Activated T-helper 2 cell treated with anti-CD3 and anti-CD28 coated beads, Interferon-gamma antibody, Interleukin-2, Interleukin-4, amounts not matched to agents 10 μg/mL and 5 μg/mL and 100 μg/mL, durations not matched to agents 14 hours and 24 hours and 36 hours (primary cell): ENCODE measurements around the gene ZFP64. TPM values are rescaled to one million over a fixed set of nuclear protein-coding genes. Genes with fewer than 3 reads are reported as not detected.
A peak's percentile ranks its signal among the peaks of the same experiment; 100 is the strongest.

Source experiments
- DNase-seq: peaks from one replicate; pipeline ENCODE4 v3.0.0; 2021; ENCODE audit warnings: low spot score
- H3K27ac Mint-ChIP-seq: one replicate; pipeline ENCODE4 v1.8.0; 2021; ENCODE audit warnings: mixed read lengths
- H3K27me3 Mint-ChIP-seq: one replicate; pipeline ENCODE4 v1.8.0; 2021; ENCODE audit warnings: low read depth, mixed read lengths
- H3K36me3 Mint-ChIP-seq: one replicate; pipeline ENCODE4 v1.8.0; 2021; ENCODE audit warnings: low read depth, mixed read lengths
- H3K4me1 Mint-ChIP-seq: one replicate; pipeline ENCODE4 v1.8.0; 2021; ENCODE audit warnings: low read depth, mixed read lengths
- H3K4me3 Mint-ChIP-seq: one replicate; pipeline ENCODE4 v1.8.0; 2021; ENCODE audit warnings: low read depth, mild to moderate bottlenecking, moderate library complexity, mixed read lengths
- H3K9me3 Mint-ChIP-seq: one replicate; pipeline ENCODE4 v1.8.0; 2021; ENCODE audit warnings: mixed read lengths
- intact Hi-C: fragments of 100-400 bp; cut with micrococcal nuclease; formaldehyde crosslinking; loops from one replicate; pipeline ENCODE4 v1.15.1; 2023
- total RNA-seq: library from RNA; stranded (reverse); gene quantifications from 2 replicates; pipeline ENCODE4 v1.2.3, GENCODE V29; 2022

ZFP64 gene
- total RNA-seq, 1 donor from 2014 or later = 11.3 TPM

GRCh38 chr20:52167232-52167840 lies 24.2 kb downstream of the ZFP64 start:
- H3K4me3 Mint-ChIP-seq = no peak overlapping the region
- H3K36me3 Mint-ChIP-seq = peaks cover 26% of the 10 kb centered on the region
- DNase-seq = no peak
- no peak overlapping the region for H3K27ac Mint-ChIP-seq
- H3K27me3 Mint-ChIP-seq = no peaks in the 10 kb centered on the region
- no peaks in the 10 kb centered on the region for H3K9me3 Mint-ChIP-seq
- intact Hi-C loops = no loop called here
- H3K4me1 Mint-ChIP-seq = peaks cover 7% of the 10 kb centered on the region

- Mint-ChIP-seq H3K4me1 (peaks cover 7% of the 10 kb centered on the region), H3K27ac (no peak overlapping the region), H3K4me3 (no peak overlapping the region), H3K27me3 (no peaks in the 10 kb centered on the region), H3K36me3 (peaks cover 31% of the 10 kb centered on the region), H3K9me3 (no peaks in the 10 kb centered on the region)
- no peak for DNase-seq
- intact Hi-C loops = no loop called here
Measured at GRCh38 chr20:52166150-52166549, 25.4 kb downstream of the ZFP64 start.

GRCh38 chr20:52160621-52161204 lies 30.9 kb downstream of the ZFP64 start:
- no peak for DNase-seq
- peaks cover 4% of the 10 kb centered on the region for H3K9me3 Mint-ChIP-seq
- intact Hi-C loops = no loop called here
- no peaks in the 10 kb centered on the region for H3K27me3 Mint-ChIP-seq
- no peak overlapping the region for H3K27ac Mint-ChIP-seq
- peaks cover 64% of the 10 kb centered on the region for H3K36me3 Mint-ChIP-seq
- no peak overlapping the region for H3K4me3 Mint-ChIP-seq
- H3K4me1 Mint-ChIP-seq = peaks cover 2% of the 10 kb centered on the region

- no peak overlapping the region for H3K4me3 Mint-ChIP-seq
- H3K36me3 Mint-ChIP-seq = peaks cover 62% of the 10 kb centered on the region
- intact Hi-C loops = no loop called here
- no peak overlapping the region for H3K27ac Mint-ChIP-seq
- H3K27me3 Mint-ChIP-seq = no peaks in the 10 kb centered on the region
- H3K4me1 Mint-ChIP-seq = peaks cover 2% of the 10 kb centered on the region
- peaks cover 4% of the 10 kb centered on the region for H3K9me3 Mint-ChIP-seq
- no peak for DNase-seq
Measured at GRCh38 chr20:52160049-52160570, 31.5 kb downstream of the ZFP64 start.

GRCh38 chr20:52154575-52154974 lies 37.0 kb downstream of the ZFP64 start:
- peaks cover 4% of the 10 kb centered on the region for H3K9me3 Mint-ChIP-seq
- peaks cover 37% of the 10 kb centered on the region for H3K36me3 Mint-ChIP-seq
- peaks cover 2% of the 10 kb centered on the region for H3K4me1 Mint-ChIP-seq
- intact Hi-C loops = no loop called here
- H3K27me3 Mint-ChIP-seq = no peaks in the 10 kb centered on the region
- no peak overlapping the region for H3K4me3 Mint-ChIP-seq
- no peak for DNase-seq
- no peak overlapping the region for H3K27ac Mint-ChIP-seq

GRCh38 chr20:52153896-52154295 lies 37.7 kb downstream of the ZFP64 start:
- Mint-ChIP-seq H3K36me3 (peaks cover 32% of the 10 kb centered on the region), H3K27ac (no peak overlapping the region), H3K4me3 (no peak overlapping the region), H3K27me3 (no peaks in the 10 kb centered on the region), H3K4me1 (peaks cover 2% of the 10 kb centered on the region), H3K9me3 (peaks cover 4% of the 10 kb centered on the region)
- intact Hi-C loops = no loop called here
- DNase-seq = no peak

GRCh38 chr20:52152921-52153320 lies 38.7 kb downstream of the ZFP64 start:
- peaks cover 2% of the 10 kb centered on the region for H3K4me1 Mint-ChIP-seq
- no peak overlapping the region for H3K27ac Mint-ChIP-seq
- no peaks in the 10 kb centered on the region for H3K27me3 Mint-ChIP-seq
- H3K9me3 Mint-ChIP-seq = no peaks in the 10 kb centered on the region
- peaks cover 24% of the 10 kb centered on the region for H3K36me3 Mint-ChIP-seq
- intact Hi-C loops = no loop called here
- no peak for DNase-seq
- H3K4me3 Mint-ChIP-seq = no peak overlapping the region

- H3K36me3 Mint-ChIP-seq = peaks cover 20% of the 10 kb centered on the region
- peaks cover 2% of the 10 kb centered on the region for H3K4me1 Mint-ChIP-seq
- H3K4me3 Mint-ChIP-seq = no peak overlapping the region
- no peak overlapping the region for H3K27ac Mint-ChIP-seq
- no peaks in the 10 kb centered on the region for H3K9me3 Mint-ChIP-seq
- DNase-seq = no peak
- intact Hi-C loops = no loop called here
- H3K27me3 Mint-ChIP-seq = no peaks in the 10 kb centered on the region
Measured at GRCh38 chr20:52152416-52152815, 39.2 kb downstream of the ZFP64 start.

GRCh38 chr20:52150440-52151258 lies 40.9 kb downstream of the ZFP64 start:
- intact Hi-C loops = no loop called here
- Mint-ChIP-seq H3K36me3 (peaks cover 8% of the 10 kb centered on the region), H3K4me1 (peaks cover 2% of the 10 kb centered on the region), H3K9me3 (no peaks in the 10 kb centered on the region), H3K27ac (peak overlapping the region; percentile 3), H3K27me3 (no peaks in the 10 kb centered on the region), H3K4me3 (no peak overlapping the region)
- no peak for DNase-seq

GRCh38 chr20:52145587-52145986 lies 46.0 kb downstream of the ZFP64 start:
- no peak for DNase-seq
- H3K9me3 Mint-ChIP-seq = no peaks in the 10 kb centered on the region
- no peak overlapping the region for H3K4me3 Mint-ChIP-seq
- no peaks in the 10 kb centered on the region for H3K4me1 Mint-ChIP-seq
- H3K27ac Mint-ChIP-seq = no peak overlapping the region
- H3K27me3 Mint-ChIP-seq = no peaks in the 10 kb centered on the region
- H3K36me3 Mint-ChIP-seq = no peaks in the 10 kb centered on the region
- intact Hi-C loops = no loop called here

GRCh38 chr20:52143277-52143676 lies 48.3 kb downstream of the ZFP64 start:
- no peaks in the 10 kb centered on the region for H3K36me3 Mint-ChIP-seq
- no peaks in the 10 kb centered on the region for H3K27me3 Mint-ChIP-seq
- H3K4me3 Mint-ChIP-seq = no peak overlapping the region
- H3K27ac Mint-ChIP-seq = no peak overlapping the region
- intact Hi-C loops = no loop called here
- DNase-seq = no peak
- no peaks in the 10 kb centered on the region for H3K9me3 Mint-ChIP-seq
- H3K4me1 Mint-ChIP-seq = no peaks in the 10 kb centered on the region

GRCh38 chr20:52142757-52143156 lies 48.8 kb downstream of the ZFP64 start:
- intact Hi-C loops = no loop called here
- H3K27ac Mint-ChIP-seq = no peak overlapping the region
- no peaks in the 10 kb centered on the region for H3K36me3 Mint-ChIP-seq
- H3K4me3 Mint-ChIP-seq = no peak overlapping the region
- DNase-seq = no peak
- H3K27me3 Mint-ChIP-seq = no peaks in the 10 kb centered on the region
- no peaks in the 10 kb centered on the region for H3K9me3 Mint-ChIP-seq
- H3K4me1 Mint-ChIP-seq = no peaks in the 10 kb centered on the region

GRCh38 chr20:52139986-52140385 lies 51.6 kb downstream of the ZFP64 start:
- no peaks in the 10 kb centered on the region for H3K27me3 Mint-ChIP-seq
- H3K4me3 Mint-ChIP-seq = no peak overlapping the region
- no peak overlapping the region for H3K27ac Mint-ChIP-seq
- intact Hi-C loops = no loop called here
- no peaks in the 10 kb centered on the region for H3K36me3 Mint-ChIP-seq
- no peak for DNase-seq
- H3K9me3 Mint-ChIP-seq = no peaks in the 10 kb centered on the region
- H3K4me1 Mint-ChIP-seq = no peaks in the 10 kb centered on the region
